NT2/D1 (cell line): ENCODE data around the gene TNK1.

Experiments
- DNase-seq: peaks from one replicate; pipeline ENCODE4 v3.0.0-alpha.2; 2011; ENCODE audit warnings: low read depth, low spot score
- H3K27me3 ChIP-seq: 2 replicates; pipeline ENCODE4 v1.6.0; 2011; ENCODE audit warnings: mild to moderate bottlenecking; ENCODE audit not compliant: insufficient read length, insufficient read depth
- H3K36me3 ChIP-seq: 2 replicates; pipeline ENCODE4 v1.6.1; 2011; ENCODE audit warnings: mild to moderate bottlenecking, low read length, mixed read lengths; ENCODE audit not compliant: insufficient read depth, insufficient read length
- H3K4me1 ChIP-seq: 2 replicates; pipeline ENCODE4 v1.5.1; 2011; ENCODE audit not compliant: insufficient read depth, insufficient read length
- H3K4me3 ChIP-seq: 2 replicates; pipeline ENCODE4 v1.5.1; 2011; ENCODE audit warnings: low read depth; ENCODE audit not compliant: insufficient read length
- H3K9ac ChIP-seq: 2 replicates; pipeline ENCODE4 v1.6.0; 2011; ENCODE audit warnings: low read depth; ENCODE audit not compliant: insufficient read length
- H3K9me3 ChIP-seq: 2 replicates; pipeline ENCODE4 v1.5.1; 2011; ENCODE audit warnings: mild to moderate bottlenecking, low read length; ENCODE audit not compliant: insufficient read depth
- SUZ12 ChIP-seq: IDR thresholded peaks from 2 replicates; pipeline ENCODE4 v1.6.1; 2011; ENCODE audit not compliant: insufficient read length, insufficient read depth; ENCODE audit errors: extremely low read depth
- YY1 ChIP-seq: IDR thresholded peaks from 2 replicates; pipeline ENCODE4 v1.6.1; 2011; ENCODE audit not compliant: insufficient read length, insufficient read depth
- ZNF274 ChIP-seq: IDR thresholded peaks from 2 replicates; pipeline ENCODE4 v1.6.1; 2011; ENCODE audit warnings: mild to moderate bottlenecking, low read depth, low read length

Gene TNK1

DNA sequence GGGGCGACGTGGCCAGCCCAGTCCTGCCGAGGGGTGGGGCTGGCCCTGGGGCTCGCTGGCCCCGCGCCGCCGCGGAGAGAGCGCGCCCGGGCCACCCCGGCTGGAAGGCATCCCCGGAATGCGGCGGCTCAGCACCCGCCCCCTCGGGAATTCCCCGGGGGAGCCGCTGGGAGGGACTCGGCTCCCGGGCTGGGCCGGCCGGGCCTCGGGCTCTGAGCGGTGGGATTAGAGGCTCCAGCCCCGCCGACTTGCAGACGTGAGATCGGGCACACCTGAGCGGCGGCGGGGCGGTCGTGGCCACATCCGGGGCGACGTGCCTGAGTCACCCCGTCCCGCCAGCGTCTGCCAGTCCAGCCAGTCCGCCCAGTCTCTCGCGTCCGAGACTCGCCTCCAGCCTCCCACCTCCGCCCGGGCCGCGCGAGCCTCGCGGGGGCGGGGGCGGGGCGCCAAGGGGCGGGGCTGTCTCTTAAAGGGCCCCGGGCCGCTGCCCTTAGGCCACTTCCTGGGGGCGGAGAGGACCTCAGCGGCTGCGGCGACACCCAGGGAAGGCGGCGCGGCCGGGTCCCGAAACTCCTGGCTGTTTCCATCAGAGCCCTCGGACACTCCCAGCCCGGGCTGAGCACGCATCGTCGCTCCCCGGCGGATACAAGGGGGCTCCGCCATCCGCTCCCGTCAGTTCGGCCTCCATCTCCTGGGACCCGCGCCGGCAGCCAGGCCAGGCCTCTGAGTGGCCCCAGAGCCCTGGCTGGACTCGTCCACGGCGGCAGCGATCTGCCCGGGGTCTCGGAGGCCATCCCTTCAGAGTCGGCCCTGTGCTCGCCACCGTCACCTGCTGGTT is 29.0 kb upstream of the TNK1 start, which contains the start of gene KCTD11:
KCTD11 (plus strand) TSS at position 498 of the 838 bp plus-strand sequence.
- no peak for TF ChIP-seq SUZ12
- no peak for TF ChIP-seq YY1
- no peak for TF ChIP-seq ZNF274
- H3K36me3 ChIP-seq, result no peaks in the 10 kb centered on the region
- DNase-seq, result no peak
- H3K9me3 ChIP-seq, result no peaks in the 10 kb centered on the region
- H3K9ac ChIP-seq, result peak within 1 kb of the TSS; percentile 91
- H3K27me3 ChIP-seq, result peaks cover 4% of the 10 kb centered on the region
- peak within 1 kb of the TSS; percentile 81 for H3K4me3 ChIP-seq
- peaks cover 19% of the 10 kb centered on the region for H3K4me1 ChIP-seq

DNA sequence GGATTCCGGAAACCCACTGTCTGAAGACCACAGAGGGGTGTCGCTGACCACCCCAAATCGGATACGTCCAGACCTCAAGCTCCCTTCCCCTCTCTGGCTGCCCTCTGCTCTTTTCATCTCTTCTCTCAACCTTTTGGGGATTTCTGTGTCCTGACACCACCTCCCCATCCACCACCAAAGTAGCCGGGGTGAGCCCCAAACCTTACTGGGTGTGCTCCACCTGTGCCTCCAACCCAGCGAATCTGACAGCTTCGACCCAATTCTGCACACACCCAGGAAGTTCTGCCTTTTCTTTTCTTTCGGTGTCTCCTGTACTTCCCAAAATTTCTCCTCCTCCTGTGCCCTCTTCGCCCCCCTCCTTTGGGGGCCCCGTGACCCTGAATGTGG is 28.4 kb upstream of the TNK1 start:
- TF ChIP-seq SUZ12 (no peak), ZNF274 (no peak), YY1 (no peak)
- H3K4me3 ChIP-seq, result peak overlapping the region; percentile 81
- H3K9me3 ChIP-seq, result no peaks in the 10 kb centered on the region
- DNase-seq, result no peak
- H3K36me3 ChIP-seq, result no peaks in the 10 kb centered on the region
- H3K27me3 ChIP-seq, result peaks cover 4% of the 10 kb centered on the region
- H3K9ac ChIP-seq, result peak overlapping the region; percentile 91
- H3K4me1 ChIP-seq, result peaks cover 19% of the 10 kb centered on the region

DNA sequence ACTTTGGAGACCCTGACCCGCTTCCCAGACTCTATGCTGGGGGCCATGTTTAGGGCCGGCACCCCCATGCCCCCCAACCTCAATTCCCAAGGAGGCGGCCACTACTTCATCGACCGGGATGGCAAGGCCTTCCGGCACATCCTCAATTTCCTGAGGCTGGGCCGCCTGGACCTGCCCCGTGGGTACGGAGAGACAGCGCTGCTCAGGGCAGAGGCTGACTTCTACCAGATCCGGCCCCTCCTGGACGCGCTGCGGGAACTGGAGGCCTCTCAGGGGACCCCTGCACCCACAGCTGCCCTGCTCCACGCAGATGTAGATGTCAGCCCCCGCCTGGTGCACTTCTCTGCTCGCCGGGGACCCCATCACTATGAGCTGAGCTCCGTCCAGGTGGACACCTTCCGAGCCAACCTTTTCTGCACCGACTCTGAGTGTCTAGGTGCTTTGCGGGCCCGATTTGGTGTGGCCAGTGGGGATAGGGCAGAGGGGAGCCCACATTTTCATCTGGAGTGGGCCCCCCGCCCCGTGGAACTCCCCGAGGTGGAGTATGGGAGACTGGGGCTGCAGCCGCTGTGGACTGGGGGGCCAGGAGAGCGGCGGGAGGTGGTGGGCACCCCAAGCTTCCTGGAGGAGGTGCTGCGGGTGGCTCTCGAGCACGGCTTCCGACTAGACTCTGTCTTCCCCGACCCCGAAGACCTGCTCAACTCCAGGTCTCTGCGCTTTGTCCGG is 27.8 kb upstream of the TNK1 start:
- H3K9ac ChIP-seq, result peak overlapping the region; percentile 91
- H3K27me3 ChIP-seq, result peaks cover 4% of the 10 kb centered on the region
- H3K36me3 ChIP-seq, result no peaks in the 10 kb centered on the region
- H3K9me3 ChIP-seq, result no peaks in the 10 kb centered on the region
- peaks cover 19% of the 10 kb centered on the region for H3K4me1 ChIP-seq
- no peak for DNase-seq
- no peak overlapping the region for H3K4me3 ChIP-seq
- TF ChIP-seq YY1 (no peak), SUZ12 (no peak), ZNF274 (no peak)

DNA sequence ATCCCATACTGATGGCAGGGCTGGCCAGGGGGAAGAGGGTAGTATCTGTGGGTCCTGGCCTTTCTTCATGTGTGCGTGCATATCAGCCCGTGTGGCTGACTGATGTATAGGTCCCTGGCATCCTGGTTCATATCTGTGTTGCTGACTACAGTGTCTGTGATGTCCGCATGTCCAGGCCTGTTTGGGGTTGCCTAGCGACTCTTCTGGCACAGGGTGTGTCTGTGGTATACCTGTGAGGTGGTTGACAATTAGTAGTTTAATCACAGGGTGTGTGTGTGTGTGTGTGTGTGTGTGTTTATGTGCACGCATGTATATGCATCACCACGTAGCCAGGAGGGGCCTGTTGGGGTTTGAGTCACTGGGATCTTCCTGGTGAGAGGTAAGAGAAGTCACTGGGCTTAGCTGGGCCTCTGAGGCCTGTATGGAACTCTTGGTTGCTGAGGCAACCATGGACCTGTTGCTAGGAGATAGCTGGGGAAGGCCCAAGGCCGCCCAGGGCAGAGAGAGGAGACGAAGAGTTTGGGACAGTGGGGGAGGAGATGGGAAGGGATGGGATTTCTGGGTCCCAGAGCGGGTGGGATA is 26.5 kb upstream of the TNK1 start:
- no peak for DNase-seq
- TF ChIP-seq SUZ12 (no peak), YY1 (no peak), ZNF274 (no peak)
- Histone ChIP-seq H3K9me3 (no peaks in the 10 kb centered on the region), H3K4me1 (peaks cover 14% of the 10 kb centered on the region), H3K4me3 (no peak overlapping the region), H3K27me3 (peaks cover 4% of the 10 kb centered on the region), H3K36me3 (no peaks in the 10 kb centered on the region), H3K9ac (no peak overlapping the region)

DNA sequence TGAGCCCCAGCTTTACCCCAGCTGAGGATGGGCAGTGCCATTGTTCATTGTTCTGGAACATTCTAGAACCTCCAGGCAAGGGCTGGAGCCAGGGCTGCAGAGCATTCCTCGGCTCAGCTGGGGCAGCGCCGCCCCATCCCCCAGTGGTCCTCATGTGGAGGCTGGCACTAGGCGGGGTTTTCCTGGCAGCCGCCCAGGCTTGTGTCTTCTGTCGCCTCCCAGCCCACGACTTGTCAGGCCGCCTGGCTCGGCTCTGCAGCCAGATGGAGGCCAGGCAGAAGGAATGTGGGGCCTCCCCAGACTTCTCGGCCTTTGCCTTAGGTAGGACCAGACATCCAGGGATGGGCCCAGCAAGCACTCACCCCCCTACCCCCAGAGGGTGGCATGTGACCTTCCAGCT is 25.8 kb upstream of the TNK1 start, which contains the start of gene TMEM95:
TMEM95 (plus strand) TSS at position 104 of the 400 bp plus-strand sequence; CDS start at position 153, 49 bp downstream.
- no peak for TF ChIP-seq ZNF274
- TF ChIP-seq SUZ12, result no peak
- TF ChIP-seq YY1, result no peak
- Histone ChIP-seq H3K9me3 (no peaks in the 10 kb centered on the region), H3K9ac (no peak within 1 kb of the TSS), H3K36me3 (no peaks in the 10 kb centered on the region), H3K4me3 (no peak within 1 kb of the TSS), H3K4me1 (peaks cover 10% of the 10 kb centered on the region), H3K27me3 (peaks cover 4% of the 10 kb centered on the region)
- DNase-seq, result no peak

DNA sequence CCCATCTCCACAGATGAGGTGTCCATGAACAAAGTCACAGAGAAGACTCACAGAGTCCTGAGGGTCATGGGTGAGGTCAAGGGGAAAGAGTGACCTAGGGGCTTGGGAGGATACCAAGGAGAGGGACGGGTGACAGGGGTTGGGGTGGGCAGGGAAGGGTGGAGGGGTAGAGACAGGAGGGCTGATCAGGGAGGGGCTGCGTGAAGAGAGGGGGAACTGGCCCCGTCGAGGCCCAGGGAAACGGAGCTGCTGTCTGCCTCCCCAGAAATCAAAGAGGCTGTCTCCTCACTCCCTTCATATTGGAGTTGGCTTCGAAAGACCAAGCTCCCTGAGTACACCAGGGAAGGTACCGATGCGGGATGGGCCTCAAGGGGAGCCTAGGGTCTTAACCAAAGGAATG is 25.3 kb upstream of the TNK1 start:
- Histone ChIP-seq H3K9me3 (no peaks in the 10 kb centered on the region), H3K4me1 (peaks cover 10% of the 10 kb centered on the region), H3K36me3 (no peaks in the 10 kb centered on the region), H3K27me3 (peaks cover 4% of the 10 kb centered on the region), H3K9ac (no peak overlapping the region), H3K4me3 (no peak overlapping the region)
- TF ChIP-seq SUZ12 (no peak), ZNF274 (no peak), YY1 (no peak)
- DNase-seq, result no peak

DNA sequence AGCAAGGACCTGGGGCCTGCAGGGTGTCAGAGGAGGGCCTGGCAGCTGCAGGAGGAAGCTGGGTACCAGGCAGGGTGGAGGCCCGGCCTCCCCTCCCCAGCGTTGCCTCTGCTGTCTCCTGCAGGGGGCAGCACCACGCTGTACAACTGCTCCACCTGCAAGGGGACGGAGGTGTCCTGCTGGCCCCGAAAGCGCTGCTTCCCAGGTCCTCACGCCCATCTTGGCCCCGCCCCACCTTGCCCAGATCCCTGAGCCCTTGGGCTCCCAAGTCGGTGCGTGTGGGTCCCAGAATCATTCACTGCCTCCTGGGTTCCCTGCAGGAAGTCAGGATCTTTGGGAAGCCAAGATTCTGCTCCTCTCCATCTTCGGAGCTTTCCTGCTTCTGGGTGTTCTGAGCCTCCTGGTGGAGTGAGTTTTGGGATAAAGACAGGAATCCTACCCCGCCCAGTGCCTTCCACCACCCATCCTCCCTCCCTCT is 24.8 kb upstream of the TNK1 start:
- no peaks in the 10 kb centered on the region for H3K9me3 ChIP-seq
- DNase-seq, result peak; percentile 75
- H3K4me1 ChIP-seq, result peaks cover 10% of the 10 kb centered on the region
- H3K27me3 ChIP-seq, result peaks cover 4% of the 10 kb centered on the region
- peak overlapping the region; percentile 11 for H3K4me3 ChIP-seq
- TF ChIP-seq YY1, result no peak
- H3K36me3 ChIP-seq, result no peaks in the 10 kb centered on the region
- peak overlapping the region; percentile 61 for H3K9ac ChIP-seq
